RWPE2 (cell line): ENCODE results near the gene P3H3.

Experiments
- ATAC-seq: fragments of 200-7000 bp; cut with Tn5 transposase; 3 replicates; pipeline ENCODE4 v1.9.1; 2021; ENCODE audit warnings: low read depth
- DNase-seq: peaks from one replicate; pipeline ENCODE4 v3.0.0-alpha.2; 2020; ENCODE audit warnings: low spot score
- H3K27ac ChIP-seq: fragments of 450-650 bp; 2 replicates; pipeline ENCODE4 v1.5.1; 2017; ENCODE audit warnings: mild to moderate bottlenecking; ENCODE audit not compliant: poor library complexity, severe bottlenecking
- H3K27me3 ChIP-seq: fragments of 250-450 bp; sonication (Bioruptor Pico); 2 replicates; pipeline ENCODE4 v1.5.1; 2021; ENCODE audit warnings: mild to moderate bottlenecking, moderate library complexity; ENCODE audit not compliant: insufficient read depth, poor library complexity, severe bottlenecking
- H3K36me3 ChIP-seq: fragments of 250-450 bp; sonication (Bioruptor Pico); 2 replicates; pipeline ENCODE4 v1.5.1; 2020; ENCODE audit warnings: low read depth, mild to moderate bottlenecking, moderate library complexity
- H3K4me1 ChIP-seq: fragments of 250-450 bp; sonication (Bioruptor Pico); 2 replicates; pipeline ENCODE4 v1.5.1; 2021; ENCODE audit warnings: mild to moderate bottlenecking, moderate library complexity; ENCODE audit not compliant: insufficient read depth, poor library complexity, severe bottlenecking
- H3K4me3 ChIP-seq: fragments of 250-450 bp; sonication (Bioruptor Pico); 2 replicates; pipeline ENCODE4 v1.5.1; 2021; ENCODE audit warnings: mild to moderate bottlenecking, moderate library complexity; ENCODE audit not compliant: severe bottlenecking
- H3K9me3 ChIP-seq: fragments of 250-450 bp; sonication (Bioruptor Pico); 2 replicates; pipeline ENCODE4 v1.5.1; 2021; ENCODE audit warnings: mild to moderate bottlenecking, moderate library complexity; ENCODE audit not compliant: severe bottlenecking
- TF ChIP-seq, protein P1 (sequence below): fragments of 450-650 bp; IDR thresholded peaks from one replicate; pipeline ENCODE4 v1.5.1; 2017; ENCODE audit warnings: mild to moderate bottlenecking, moderate library complexity; ENCODE audit not compliant: poor library complexity, severe bottlenecking

Gene P3H3

DNA sequence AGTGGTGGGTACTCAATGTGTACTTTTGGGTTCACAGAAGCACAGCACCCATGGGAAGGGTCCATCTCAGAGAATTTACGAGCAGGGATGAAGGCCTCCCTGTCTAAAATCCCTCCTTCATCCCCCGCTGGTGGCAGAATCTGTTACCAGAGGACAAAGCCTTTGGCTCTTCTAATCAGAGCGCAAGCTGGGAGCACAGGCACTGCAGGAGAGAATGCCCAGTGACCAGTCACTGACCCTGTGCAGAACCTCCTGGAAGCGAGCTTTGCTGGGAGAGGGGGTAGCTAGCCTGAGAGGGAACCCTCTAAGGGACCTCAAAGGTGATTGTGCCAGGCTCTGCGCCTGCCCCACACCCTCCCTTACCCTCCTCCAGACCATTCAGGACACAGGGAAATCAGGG lies 8.0 kb upstream of the P3H3 start:
- no peak overlapping the region for H3K27ac ChIP-seq
- TF ChIP-seq, protein P1, sequence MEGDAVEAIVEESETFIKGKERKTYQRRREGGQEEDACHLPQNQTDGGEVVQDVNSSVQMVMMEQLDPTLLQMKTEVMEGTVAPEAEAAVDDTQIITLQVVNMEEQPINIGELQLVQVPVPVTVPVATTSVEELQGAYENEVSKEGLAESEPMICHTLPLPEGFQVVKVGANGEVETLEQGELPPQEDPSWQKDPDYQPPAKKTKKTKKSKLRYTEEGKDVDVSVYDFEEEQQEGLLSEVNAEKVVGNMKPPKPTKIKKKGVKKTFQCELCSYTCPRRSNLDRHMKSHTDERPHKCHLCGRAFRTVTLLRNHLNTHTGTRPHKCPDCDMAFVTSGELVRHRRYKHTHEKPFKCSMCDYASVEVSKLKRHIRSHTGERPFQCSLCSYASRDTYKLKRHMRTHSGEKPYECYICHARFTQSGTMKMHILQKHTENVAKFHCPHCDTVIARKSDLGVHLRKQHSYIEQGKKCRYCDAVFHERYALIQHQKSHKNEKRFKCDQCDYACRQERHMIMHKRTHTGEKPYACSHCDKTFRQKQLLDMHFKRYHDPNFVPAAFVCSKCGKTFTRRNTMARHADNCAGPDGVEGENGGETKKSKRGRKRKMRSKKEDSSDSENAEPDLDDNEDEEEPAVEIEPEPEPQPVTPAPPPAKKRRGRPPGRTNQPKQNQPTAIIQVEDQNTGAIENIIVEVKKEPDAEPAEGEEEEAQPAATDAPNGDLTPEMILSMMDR: no peak
- H3K9me3 ChIP-seq: no peaks in the 10 kb centered on the region
- no peak for DNase-seq
- ATAC-seq: no peak
- H3K4me1 ChIP-seq: no peaks in the 10 kb centered on the region
- H3K27me3 ChIP-seq: peaks cover 20% of the 10 kb centered on the region
- no peak overlapping the region for H3K4me3 ChIP-seq
- H3K36me3 ChIP-seq: no peaks in the 10 kb centered on the region

DNA sequence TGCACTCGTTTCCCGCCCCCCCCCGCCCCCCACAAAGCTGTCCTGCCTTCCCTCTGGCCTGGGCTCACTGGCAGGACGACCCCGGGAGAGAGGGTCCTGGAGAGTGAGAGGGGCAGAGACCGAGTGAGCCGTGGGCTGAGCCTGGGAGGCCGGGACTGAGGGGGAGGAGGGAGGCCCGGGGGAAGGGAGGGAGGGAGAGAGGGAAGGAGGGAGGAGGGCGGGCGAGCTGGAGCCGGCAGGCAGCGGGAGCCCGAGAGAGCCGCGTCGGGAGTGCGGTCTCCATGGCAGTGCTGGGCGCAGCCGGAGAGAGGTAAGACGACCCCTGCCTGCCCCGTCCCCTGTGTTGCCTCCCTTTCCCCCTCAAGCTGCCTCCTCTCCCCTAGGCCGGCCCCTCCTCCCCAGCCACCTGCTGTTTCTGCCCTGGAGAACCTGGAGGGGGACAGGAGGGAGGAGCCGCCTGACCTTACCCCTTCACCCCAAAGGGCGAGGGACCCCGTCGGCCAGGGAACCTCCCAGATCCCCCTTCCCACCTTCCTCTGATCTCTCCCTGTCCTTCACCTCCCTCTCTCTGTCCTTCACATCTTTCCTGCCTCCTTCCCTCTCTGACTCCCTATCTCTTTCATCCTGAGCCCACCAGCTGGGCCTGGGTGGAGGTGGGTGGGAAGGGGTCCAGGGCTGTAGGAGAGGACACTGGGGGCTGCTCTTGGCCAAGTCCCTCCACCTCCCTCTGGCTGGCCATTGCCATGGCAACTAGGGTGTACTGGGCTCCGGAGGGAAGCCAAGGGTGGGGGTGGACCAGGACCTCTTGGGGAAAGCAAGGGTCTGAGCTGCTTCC lies 6.4 kb upstream of the P3H3 start, which contains the start of gene GPR162:
TSS of gene GPR162 (plus strand) at position 231 of the 835 bp plus-strand sequence. CDS start 2,078 bp downstream, outside the sequence.
- Histone ChIP-seq H3K4me1 (no peaks in the 10 kb centered on the region), H3K9me3 (no peaks in the 10 kb centered on the region), H3K27me3 (peaks cover 20% of the 10 kb centered on the region), H3K36me3 (no peaks in the 10 kb centered on the region), H3K4me3 (no peak within 1 kb of the TSS), H3K27ac (no peak within 1 kb of the TSS)
- TF ChIP-seq, protein P1: no peak
- DNase-seq (no peak), ATAC-seq (peak; percentile 10; the same call in 2 of the 3 replicates)

DNA sequence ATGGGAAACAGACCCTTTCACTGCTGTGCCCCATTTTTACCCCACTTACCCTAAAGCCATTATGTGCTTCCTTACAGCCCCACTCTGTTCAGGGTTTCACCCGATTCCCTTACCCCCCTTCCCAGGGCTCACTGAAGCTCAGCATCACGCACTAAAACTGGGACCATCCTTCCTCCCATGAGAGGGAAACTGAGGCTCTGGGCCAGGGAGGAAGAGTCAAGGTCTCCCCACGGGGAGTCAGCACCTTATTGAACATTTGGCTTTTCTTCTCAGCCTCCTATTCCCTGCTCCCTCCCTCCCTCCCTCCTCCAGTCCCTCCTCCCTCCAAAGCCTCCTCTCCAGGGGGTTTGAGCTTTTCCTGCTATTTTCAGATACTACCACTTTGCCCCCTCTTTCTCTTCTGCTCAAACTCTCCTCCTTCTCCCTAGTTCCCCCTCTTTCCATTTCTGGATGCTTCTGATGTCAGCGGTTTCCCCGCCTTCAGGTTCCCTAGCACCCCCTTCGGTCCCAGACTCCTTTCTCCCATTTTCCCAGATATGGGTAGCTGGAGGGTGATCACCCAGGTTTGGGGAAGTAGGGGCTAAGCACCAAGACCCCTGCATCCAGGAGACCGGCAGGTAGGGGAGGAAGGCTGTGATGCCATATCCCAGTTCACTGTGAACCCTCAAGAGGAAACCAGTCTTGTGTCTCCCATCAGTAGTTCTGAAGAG lies 5.6 kb upstream of the P3H3 start:
- H3K4me3 ChIP-seq: no peak overlapping the region
- H3K4me1 ChIP-seq: peaks cover 3% of the 10 kb centered on the region
- ATAC-seq: no peak
- H3K9me3 ChIP-seq: no peaks in the 10 kb centered on the region
- TF ChIP-seq, protein P1: no peak
- DNase-seq: no peak
- H3K27me3 ChIP-seq: peaks cover 20% of the 10 kb centered on the region
- no peak overlapping the region for H3K27ac ChIP-seq
- no peaks in the 10 kb centered on the region for H3K36me3 ChIP-seq

DNA sequence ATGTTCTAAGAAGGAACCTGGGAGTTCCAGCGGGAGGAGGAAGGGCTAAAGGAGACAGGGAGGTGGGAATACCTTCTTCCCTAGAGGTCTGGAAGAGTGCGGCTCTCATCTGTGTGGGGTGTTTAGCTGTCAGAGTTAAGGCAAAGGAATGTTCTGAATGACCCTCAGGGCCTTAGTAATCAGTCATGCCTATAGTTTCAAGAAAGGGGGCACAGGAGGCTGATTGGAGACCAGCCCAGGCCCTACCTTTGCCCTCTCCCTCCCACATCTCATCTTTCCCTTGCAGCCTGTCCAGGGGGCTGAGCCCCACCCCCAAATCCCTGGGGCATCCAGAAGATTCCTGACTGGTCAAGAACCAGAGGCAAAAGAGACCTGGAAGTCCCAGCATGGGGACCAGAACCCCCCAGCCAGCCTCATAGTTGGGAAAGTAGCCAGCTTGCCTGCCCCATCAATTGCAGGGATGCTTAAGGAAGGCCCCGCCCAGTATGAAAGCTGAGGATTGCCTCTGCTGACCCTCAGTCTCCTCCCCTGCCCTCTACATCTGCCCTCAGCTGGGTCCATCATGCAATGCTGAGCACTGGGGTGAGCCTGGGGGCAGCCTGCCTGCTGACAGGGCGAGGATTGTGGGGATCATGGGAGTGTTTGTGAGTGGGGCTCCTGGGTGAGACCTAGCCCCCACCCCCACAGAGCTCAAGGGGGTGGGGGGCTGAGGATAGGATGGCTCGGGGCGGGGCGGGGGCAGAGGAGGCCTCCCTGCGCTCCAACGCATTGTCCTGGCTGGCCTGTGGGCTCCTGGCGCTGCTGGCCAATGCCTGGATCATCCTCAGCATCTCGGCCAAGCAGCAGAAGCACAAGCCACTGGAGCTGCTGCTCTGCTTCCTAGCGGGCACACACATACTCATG lies 4.8 kb upstream of the P3H3 start:
- TF ChIP-seq, protein P1: no peak
- Histone ChIP-seq H3K4me1 (peaks cover 3% of the 10 kb centered on the region), H3K27me3 (peaks cover 20% of the 10 kb centered on the region), H3K27ac (no peak overlapping the region), H3K4me3 (no peak overlapping the region), H3K9me3 (no peaks in the 10 kb centered on the region), H3K36me3 (no peaks in the 10 kb centered on the region)
- ATAC-seq (no peak), DNase-seq (no peak)
